K562 (cell line): ENCODE measurements around the gene VARS1. TPM values are rescaled to one million over a fixed set of nuclear protein-coding genes. Genes with fewer than 3 reads are reported as not detected.

Experiments
- CHD1 ChIP-seq: fragments of 200-600 bp; sonication (generic); IDR thresholded peaks from one replicate; pipeline ENCODE4 v1.6.1; 2012; ENCODE audit warnings: mild to moderate bottlenecking, moderate library complexity, low read length, inconsistent platforms
- CREB3 ChIP-seq: fragments of 450-650 bp; conservative IDR thresholded peaks from 2 replicates; pipeline ENCODE4 v1.6.1; 2016; ENCODE audit warnings: missing genetic modification characterization, low read depth, mild to moderate bottlenecking, missing compliant biosample characterization, moderate library complexity
- FOS ChIP-seq: IDR thresholded peaks from 3 replicates; pipeline ENCODE4 v1.6.1; 2011; ENCODE audit not compliant: insufficient read length; ENCODE audit errors: extremely low read depth
- FOSL1 ChIP-seq: fragments of 200-800 bp; sonication (Bioruptor generic); conservative IDR thresholded peaks from 2 replicates; pipeline ENCODE4 v1.6.1; 2016; ENCODE audit warnings: missing genetic modification characterization, missing compliant biosample characterization
- FUS ChIP-seq: fragments of 200-400 bp; formaldehyde crosslinking; optimal IDR thresholded peaks from 2 replicates; pipeline ENCODE3; 2017; ENCODE audit warnings: low read depth, low read length
- HNRNPLL ChIP-seq: fragments of 200-400 bp; formaldehyde crosslinking; IDR thresholded peaks from 2 replicates; pipeline ENCODE4 v1.6.1; 2017; ENCODE audit warnings: low read length, low read depth, mild to moderate bottlenecking; ENCODE audit not compliant: poor library complexity, severe bottlenecking
- HOMEZ ChIP-seq: fragments of 250-450 bp; sonication (Bioruptor Pico); IDR thresholded peaks from 2 replicates; pipeline ENCODE4 v1.4.0; 2020; ENCODE audit warnings: mild to moderate bottlenecking, moderate library complexity
- KDM4B ChIP-seq, 2 experiments: fragments of 450-650 bp in 1 of 2; sonication (generic) in 1 of 2; IDR thresholded peaks; 2 replicates each; pipeline ENCODE4 v1.6.1; 2016 to 2017; ENCODE audit warnings: borderline replicate concordance in 2 of 2, antibody characterized with exemption in 1 of 2, low read depth in 1 of 2, mild to moderate bottlenecking in 1 of 2
- MCM2 ChIP-seq: fragments of 450-650 bp; IDR thresholded peaks from 2 replicates; pipeline ENCODE4 v1.6.1; 2017; ENCODE audit warnings: low read depth, mild to moderate bottlenecking
- MED1 ChIP-seq: sonication (generic); formaldehyde crosslinking; IDR thresholded peaks from 2 replicates; pipeline ENCODE4 v1.8.1; 2023; ENCODE audit warnings: missing genetic modification reagents, borderline replicate concordance
- MTA2 ChIP-seq: fragments of 450-650 bp; IDR thresholded peaks from 2 replicates; pipeline ENCODE4 v1.6.1; 2016; ENCODE audit warnings: low read depth
- POLR2AphosphoS5 ChIP-seq: IDR thresholded peaks from 2 replicates; pipeline ENCODE4 v1.6.1; 2011; ENCODE audit warnings: mild to moderate bottlenecking, low read depth, low read length, moderate library complexity; ENCODE audit not compliant: control insufficient read depth, insufficient read depth
- PREB ChIP-seq: sonication (generic); formaldehyde crosslinking; IDR thresholded peaks from 2 replicates; pipeline ENCODE4 v1.8.1; 2023; ENCODE audit warnings: mild to moderate bottlenecking, missing genetic modification reagents
- RNF2 ChIP-seq: sonication (generic); IDR thresholded peaks from 2 replicates; pipeline ENCODE4 v1.6.1; 2016
- SAFB ChIP-seq: fragments of 200-400 bp; formaldehyde crosslinking; IDR thresholded peaks from 2 replicates; pipeline ENCODE4 v1.6.1; 2017; ENCODE audit warnings: low read depth, low read length, borderline replicate concordance
- SP2 ChIP-seq: IDR thresholded peaks from 2 replicates; pipeline ENCODE4 v1.6.1; 2011; ENCODE audit warnings: mild to moderate bottlenecking, low read depth, low read length, moderate library complexity; ENCODE audit not compliant: poor library complexity, severe bottlenecking; ENCODE audit errors: extremely low read depth
- ZFP1 ChIP-seq: fragments of 450-650 bp; formaldehyde crosslinking; IDR thresholded peaks from 2 replicates; pipeline ENCODE4 v1.4.0; 2020; ENCODE audit warnings: mild to moderate bottlenecking, mixed read lengths
- ZNF224 ChIP-seq: sonication (generic); formaldehyde crosslinking; IDR thresholded peaks from 2 replicates; pipeline ENCODE4 v1.8.0; 2022; ENCODE audit warnings: mild to moderate bottlenecking, missing genetic modification reagents
- ZNF57 ChIP-seq: fragments of 450-650 bp; formaldehyde crosslinking; IDR thresholded peaks from 2 replicates; pipeline ENCODE4 v1.4.0; 2020; ENCODE audit warnings: mild to moderate bottlenecking, moderate library complexity
- ZNF583 ChIP-seq: fragments of 250-450 bp; sonication (Bioruptor Pico); IDR thresholded peaks from 2 replicates; pipeline ENCODE4 v1.4.0; 2020
- ZNF77 ChIP-seq: fragments of 250-450 bp; sonication (Bioruptor Pico); IDR thresholded peaks from 2 replicates; pipeline ENCODE4 v1.5.0; 2020
- polyA plus RNA-seq, 8 experiments: library from polyadenylated mRNA; depleted of rRNA in 4 of 8; stranded (reverse) in 5 of 8; unstranded in 3 of 8; fragments of >200 nt; fragmentation: Nextera tagmentation in 2 of 8; fragmentation: Illumina TruSeq in 1 of 8; extraction: Ambion mirVana in 2 of 8; extraction: Trizol in 1 of 8; gene quantifications; 2 replicates each; pipeline versions ENCODE4 v1.2.1 to v1.2.3, GENCODE V29; 2011 to 2014; ENCODE audit warnings: inconsistent platforms in 1 of 8, missing spikeins in 1 of 8
- total RNA-seq, 7 experiments: library from RNA; depleted of rRNA in 6 of 7; stranded (reverse); fragments of >200 nt in 6 of 7; fragmentation: Illumina TruSeq in 2 of 7; extraction: Trizol in 2 of 7; gene quantifications; 2 replicates each; pipeline versions ENCODE4 v1.2.1 to v1.2.3, GENCODE V29; 2011 to 2021; ENCODE audit warnings: low replicate concordance in 1 of 7
- TF ChIP-seq, protein P1 (sequence below): fragments of 450-650 bp; formaldehyde crosslinking; IDR thresholded peaks from 2 replicates; pipeline ENCODE4 v1.4.0; 2020; ENCODE audit warnings: mild to moderate bottlenecking
- TF ChIP-seq, protein P2 (sequence below): fragments of 450-650 bp; formaldehyde crosslinking; conservative IDR thresholded peaks from 2 replicates; pipeline ENCODE4 v1.4.0; 2022; ENCODE audit warnings: mild to moderate bottlenecking, missing genetic modification characterization

The VARS1 gene
- total and polyA plus RNA-seq, 9 of the 15 experiments (the other 6 are each of a cell fraction or from before 2014, with no cell fraction given): 2.9 to 488 (median 130) TPM

- TF ChIP-seq POLR2AphosphoS5 (no peak; the same call in 1 of the 2 replicates), ZNF57 (CRISPR knock-in tag) (0 out of 2 replicates have a peak, but pooled peaks have one; percentile 14), FOSL1 (tag) (peak; percentile 47; the same call in 1 of the 2 replicates), ZNF77 (no peak), HOMEZ (CRISPR knock-in tag) (no peak), HNRNPLL (no peak), CHD1 (no peak), CREB3 (tag) (no peak), SP2 (no peak), ZFP1 (CRISPR knock-in tag) (no peak), FUS (no peak), MED1 (no peak), ZNF583 (CRISPR knock-in tag) (no peak), RNF2 (no peak), FOS (no peak), KDM4B (IDR thresholded peaks at IDR 0.05; ENCODE audit: borderline replicate concordance in 2 of 2, low read depth in 1 of 2) (peak in 1 of 2 experiments; percentile 91; a peak in 2 of 4 replicates), MCM2 (no peak), SAFB (no peak), ZNF224 (CRISPR knock-in tag) (peak; percentile 72; the same call in 1 of the 2 replicates), PREB (no peak), MTA2 (peak; percentile 43; the same call in 1 of the 2 replicates)
- TF ChIP-seq, protein P1, sequence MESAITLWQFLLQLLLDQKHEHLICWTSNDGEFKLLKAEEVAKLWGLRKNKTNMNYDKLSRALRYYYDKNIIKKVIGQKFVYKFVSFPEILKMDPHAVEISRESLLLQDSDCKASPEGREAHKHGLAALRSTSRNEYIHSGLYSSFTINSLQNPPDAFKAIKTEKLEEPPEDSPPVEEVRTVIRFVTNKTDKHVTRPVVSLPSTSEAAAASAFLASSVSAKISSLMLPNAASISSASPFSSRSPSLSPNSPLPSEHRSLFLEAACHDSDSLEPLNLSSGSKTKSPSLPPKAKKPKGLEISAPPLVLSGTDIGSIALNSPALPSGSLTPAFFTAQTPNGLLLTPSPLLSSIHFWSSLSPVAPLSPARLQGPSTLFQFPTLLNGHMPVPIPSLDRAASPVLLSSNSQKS (CRISPR knock-in tag): no peak
- TF ChIP-seq, protein P2, sequence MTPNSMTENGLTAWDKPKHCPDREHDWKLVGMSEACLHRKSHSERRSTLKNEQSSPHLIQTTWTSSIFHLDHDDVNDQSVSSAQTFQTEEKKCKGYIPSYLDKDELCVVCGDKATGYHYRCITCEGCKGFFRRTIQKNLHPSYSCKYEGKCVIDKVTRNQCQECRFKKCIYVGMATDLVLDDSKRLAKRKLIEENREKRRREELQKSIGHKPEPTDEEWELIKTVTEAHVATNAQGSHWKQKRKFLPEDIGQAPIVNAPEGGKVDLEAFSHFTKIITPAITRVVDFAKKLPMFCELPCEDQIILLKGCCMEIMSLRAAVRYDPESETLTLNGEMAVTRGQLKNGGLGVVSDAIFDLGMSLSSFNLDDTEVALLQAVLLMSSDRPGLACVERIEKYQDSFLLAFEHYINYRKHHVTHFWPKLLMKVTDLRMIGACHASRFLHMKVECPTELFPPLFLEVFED (CRISPR knock-in tag): peak; percentile 92
These were observed 25.7 kb downstream of the VARS1 start (continued) for GRCh38 chr6:31769684-31770371.
